ENCODE measurements around the gene COX5A. TPM values are rescaled to one million over a fixed set of nuclear protein-coding genes. Genes with fewer than 3 reads are reported as not detected.
A peak's percentile ranks its signal among the peaks of the same experiment; 100 is the strongest.

The COX5A gene
- total RNA-seq, 1 experiment from 2014 or later: 307 TPM

DNA sequence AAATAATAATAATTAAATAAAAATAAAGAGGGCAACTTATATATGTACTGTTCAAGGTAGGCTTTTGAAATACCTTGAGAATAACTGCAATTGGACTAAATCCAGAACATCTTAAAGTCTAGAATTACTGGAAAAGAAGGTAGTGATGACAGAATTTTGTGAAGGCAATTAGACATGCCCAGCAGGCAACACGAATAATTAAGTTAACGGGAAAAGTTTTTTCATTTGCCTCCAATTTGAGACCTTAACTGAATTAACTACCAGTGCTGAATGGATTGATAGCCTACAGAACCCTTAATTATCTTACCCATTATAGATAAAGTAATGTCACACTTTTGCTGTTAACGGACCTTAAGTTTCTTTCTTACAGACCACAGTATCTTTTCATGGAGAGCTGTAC lies 13.3 kb downstream of the COX5A start:
- Histone ChIP-seq H3K27ac (ENCODE audit: low read depth, low read length) (no peak overlapping the region), H3K27me3 (ENCODE audit: insufficient read depth, low read length) (no peaks in the 10 kb centered on the region), H3K36me3 (ENCODE audit: control insufficient read depth in 1 of 2, insufficient read depth in 2 of 2, low read length in 2 of 2) (peaks cover 49 to 57% of the 10 kb centered on the region in 2 experiments), H2AFZ (ENCODE audit: low read depth, low read length, poor library complexity, severe bottlenecking) (no peak overlapping the region), H3K79me2 (ENCODE audit: insufficient read depth, low read length) (peaks cover 53% of the 10 kb centered on the region), H4K20me1 (ENCODE audit: insufficient read depth) (peaks cover 7% of the 10 kb centered on the region; the same call in 1 of the 2 replicates), H3K4me2 (ENCODE audit: low read length) (no peak overlapping the region), H3K4me3 (replicated peaks in 1 of 2; ENCODE audit: low read depth in 1 of 2, low read length in 2 of 2) (no peak overlapping the region), H3K9me2 (ENCODE audit: insufficient read depth) (no peaks in the 10 kb centered on the region), H3K9me3 (ENCODE audit: control insufficient read depth in 1 of 2, insufficient read depth in 1 of 2, low read depth in 1 of 2, low read length in 2 of 2) (no peaks in the 10 kb centered on the region), H3K9ac (ENCODE audit: low read length) (no peak overlapping the region), H3K4me1 (ENCODE audit: control insufficient read depth in 1 of 2, insufficient read depth in 2 of 2, low read length in 2 of 2) (no peaks in the 10 kb centered on the region)
- ChIA-PET CTCF (interaction anchor here (1.7 kb wide), 1 partner anchor 23 kb away, joined by 6 read pairs; no protein-coding TSS in a partner anchor), RAD21 (ENCODE audit: low non-redundant PET in 1 of 2, low total read pairs in 2 of 2, uncharacterized antibody in 2 of 2, unreplicated experiment in 2 of 2) (no interaction called here), POLR2A (no interaction called here)
- intact Hi-C loops (cut with micrococcal nuclease): no loop called here
- DNase-seq (ENCODE audit: low read depth, low spot score) (no peak), ATAC-seq (no peak)
- BruUV-seq (replicated peaks): TSS peak; percentile 7
- TF ChIP-seq POLR2AphosphoS5 (IDR thresholded peaks at IDR 0.05; ENCODE audit: low read depth, low read length) (no peak), POLR2A (IDR thresholded peaks at IDR 0.05; ENCODE audit: borderline replicate concordance, extremely low read depth, insufficient read depth, insufficient read length) (no peak), SRF (IDR thresholded peaks at IDR 0.05; ENCODE audit: low read depth) (no peak), EGR1 (IDR thresholded peaks at IDR 0.05; ENCODE audit: low read depth) (no peak), ELF1 (IDR thresholded peaks at IDR 0.05; ENCODE audit: borderline replicate concordance, low read depth) (no peak), EZH2 (IDR thresholded peaks at IDR 0.05) (no peak), EZH2phosphoT487 (IDR thresholded peaks at IDR 0.05; ENCODE audit: borderline replicate concordance) (no peak), ATF3 (IDR thresholded peaks at IDR 0.05) (no peak), RAD21 (IDR thresholded peaks at IDR 0.05; ENCODE audit: low read depth) (no peak)
- TF ChIP-seq, protein P1, sequence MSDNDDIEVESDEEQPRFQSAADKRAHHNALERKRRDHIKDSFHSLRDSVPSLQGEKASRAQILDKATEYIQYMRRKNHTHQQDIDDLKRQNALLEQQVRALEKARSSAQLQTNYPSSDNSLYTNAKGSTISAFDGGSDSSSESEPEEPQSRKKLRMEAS (IDR thresholded peaks at IDR 0.05): no peak
- TF ChIP-seq, protein P2, sequence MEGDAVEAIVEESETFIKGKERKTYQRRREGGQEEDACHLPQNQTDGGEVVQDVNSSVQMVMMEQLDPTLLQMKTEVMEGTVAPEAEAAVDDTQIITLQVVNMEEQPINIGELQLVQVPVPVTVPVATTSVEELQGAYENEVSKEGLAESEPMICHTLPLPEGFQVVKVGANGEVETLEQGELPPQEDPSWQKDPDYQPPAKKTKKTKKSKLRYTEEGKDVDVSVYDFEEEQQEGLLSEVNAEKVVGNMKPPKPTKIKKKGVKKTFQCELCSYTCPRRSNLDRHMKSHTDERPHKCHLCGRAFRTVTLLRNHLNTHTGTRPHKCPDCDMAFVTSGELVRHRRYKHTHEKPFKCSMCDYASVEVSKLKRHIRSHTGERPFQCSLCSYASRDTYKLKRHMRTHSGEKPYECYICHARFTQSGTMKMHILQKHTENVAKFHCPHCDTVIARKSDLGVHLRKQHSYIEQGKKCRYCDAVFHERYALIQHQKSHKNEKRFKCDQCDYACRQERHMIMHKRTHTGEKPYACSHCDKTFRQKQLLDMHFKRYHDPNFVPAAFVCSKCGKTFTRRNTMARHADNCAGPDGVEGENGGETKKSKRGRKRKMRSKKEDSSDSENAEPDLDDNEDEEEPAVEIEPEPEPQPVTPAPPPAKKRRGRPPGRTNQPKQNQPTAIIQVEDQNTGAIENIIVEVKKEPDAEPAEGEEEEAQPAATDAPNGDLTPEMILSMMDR (IDR thresholded peaks at IDR 0.05 in 2 of 3, conservative IDR thresholded peaks at IDR 0.05 in 1 of 3; ENCODE audit: borderline replicate concordance in 1 of 3, insufficient read depth in 1 of 3, low read depth in 2 of 3, low read length in 2 of 3): no peak
